Astrocyte (in vitro differentiated cells and primary cell): ENCODE data around the gene CCDC61.

Experiments used
- CTCF ChIP-seq: IDR thresholded peaks from 2 replicates; pipeline ENCODE4 v1.5.1; 2011; ENCODE audit warnings: low read depth, mild to moderate bottlenecking, inconsistent platforms, low read length, moderate library complexity; ENCODE audit not compliant: insufficient read depth
- EZH2 ChIP-seq: IDR thresholded peaks from 2 replicates; pipeline ENCODE4 v1.6.1; 2012; ENCODE audit warnings: mild to moderate bottlenecking, low read length, inconsistent platforms; ENCODE audit not compliant: insufficient read depth

GRCh38 chr19:46002678-46003275 is 7.5 kb downstream of the CCDC61 start:
- no peak for TF ChIP-seq CTCF
- TF ChIP-seq EZH2, result no peak
